OCI-LY3 (cell line): Measurements from ENCODE around the gene KLLN.

Experiments used
- H2AFZ ChIP-seq: fragments of 200-600, 300-600 bp; shearing (Covaris generic); 2 replicates; pipeline ENCODE4 v1.6.0; 2014; ENCODE audit warnings: antibody characterized with exemption, low read depth, low read length
- H3K27ac ChIP-seq: fragments of 200-600, 300-600 bp; sonication (generic); 2 replicates; pipeline ENCODE4 v1.5.1; 2014; ENCODE audit warnings: mild to moderate bottlenecking, low read length, moderate library complexity, mixed read lengths
- H3K27me3 ChIP-seq: fragments of 200-600, 300-600 bp; sonication (generic); 2 replicates; pipeline ENCODE4 v1.6.1; 2014; ENCODE audit warnings: low read depth, low read length, mixed read lengths
- H3K36me3 ChIP-seq: fragments of 200-600, 300-600 bp; sonication (generic); replicated peaks from 2 replicates; pipeline ENCODE3; 2014; ENCODE audit warnings: low read depth, low read length, mixed read lengths
- H3K4me1 ChIP-seq: fragments of 300-600, 200-600 bp; sonication (generic); 2 replicates; pipeline ENCODE4 v1.6.1; 2014; ENCODE audit warnings: low read length, mixed read lengths
- H3K4me2 ChIP-seq: fragments of 200-600, 300-600 bp; sonication (generic); 2 replicates; pipeline ENCODE4 v1.6.1; 2014; ENCODE audit warnings: low read length, mixed read lengths
- H3K4me3 ChIP-seq: fragments of 300-600, 200-600 bp; sonication (generic); 2 replicates; pipeline ENCODE4 v1.5.1; 2014; ENCODE audit warnings: antibody characterized with exemption, mild to moderate bottlenecking, low read length, moderate library complexity
- H3K79me2 ChIP-seq: fragments of 300-600, 200-600 bp; shearing (Covaris generic); 2 replicates; pipeline ENCODE4 v1.6.1; 2014; ENCODE audit warnings: mild to moderate bottlenecking, low read length, mixed read lengths
- H3K9ac ChIP-seq: fragments of 300-600, 200-600 bp; shearing (Covaris generic); 2 replicates; pipeline ENCODE4 v1.6.0; 2014; ENCODE audit warnings: mild to moderate bottlenecking, low read length, moderate library complexity
- H3K9me3 ChIP-seq: fragments of 200-600, 300-600 bp; shearing (Covaris generic); 2 replicates; pipeline ENCODE4 v1.6.1; 2014; ENCODE audit warnings: low read length, mixed read lengths; ENCODE audit not compliant: insufficient read depth
- H4K20me1 ChIP-seq: fragments of 200-600, 300-600 bp; sonication (generic); 2 replicates; pipeline ENCODE4 v1.6.1; 2016; ENCODE audit warnings: low read length, mixed read lengths; ENCODE audit not compliant: insufficient read depth
- CTCF ChIP-seq: fragments of 200-600, 300-600 bp; sonication (generic); IDR thresholded peaks from 2 replicates; pipeline ENCODE4 v1.5.1; 2014; ENCODE audit warnings: antibody characterized with exemption, low read length, low read depth
- EZH2phosphoT487 ChIP-seq: fragments of 200-600 bp; shearing (Covaris generic); IDR thresholded peaks from 2 replicates; pipeline ENCODE4 v1.6.1; 2018; ENCODE audit warnings: antibody characterized with exemption, mixed run types, low read depth

The KLLN gene

GRCh38 chr10:87819289-87819585, 44.1 kb downstream of the KLLN start:
- Histone ChIP-seq H3K36me3 (no peaks in the 10 kb centered on the region), H3K79me2 (peaks cover 38% of the 10 kb centered on the region), H3K27me3 (no peaks in the 10 kb centered on the region), H3K4me1 (peaks cover 23% of the 10 kb centered on the region), H2AFZ (no peak overlapping the region), H3K27ac (peak overlapping the region; percentile 95), H3K4me2 (peak overlapping the region; percentile 91), H4K20me1 (peaks cover 25% of the 10 kb centered on the region), H3K9me3 (no peaks in the 10 kb centered on the region), H3K9ac (peak overlapping the region; percentile 94; the same call in 1 of the 2 replicates), H3K4me3 (peak overlapping the region; percentile 99)
- TF ChIP-seq CTCF (no peak), EZH2phosphoT487 (no peak)

GRCh38 chr10:87818505-87819288, 44.6 kb downstream of the KLLN start:
- TF ChIP-seq EZH2phosphoT487: no peak
- TF ChIP-seq CTCF: peak; percentile 26
- Histone ChIP-seq H3K36me3 (peaks cover 3% of the 10 kb centered on the region), H3K9me3 (no peaks in the 10 kb centered on the region), H3K9ac (peak overlapping the region; percentile 94), H3K79me2 (peaks cover 43% of the 10 kb centered on the region), H2AFZ (peak overlapping the region; percentile 72), H3K27me3 (no peaks in the 10 kb centered on the region), H3K4me1 (peaks cover 23% of the 10 kb centered on the region), H3K4me2 (peak overlapping the region; percentile 91), H3K4me3 (peak overlapping the region; percentile 99), H3K27ac (peak overlapping the region; percentile 95), H4K20me1 (peaks cover 28% of the 10 kb centered on the region)

GRCh38 chr10:87817609-87818504, 45.5 kb downstream of the KLLN start, which contains the start of gene ATAD1:
Gene ATAD1 (minus strand): TSS chr10:87818226. CDS start chr10:87814599, 3,627 bp downstream.
- no peaks in the 10 kb centered on the region for H3K27me3 ChIP-seq
- H3K4me1 ChIP-seq: peaks cover 23% of the 10 kb centered on the region
- H3K27ac ChIP-seq: peak within 1 kb of the TSS; percentile 95
- H3K9ac ChIP-seq: peak within 1 kb of the TSS; percentile 94
- TF ChIP-seq EZH2phosphoT487 (no peak), CTCF (peak; percentile 33; the same call in 1 of the 2 replicates)
- no peaks in the 10 kb centered on the region for H3K9me3 ChIP-seq
- peaks cover 28% of the 10 kb centered on the region for H4K20me1 ChIP-seq
- H2AFZ ChIP-seq: peak within 1 kb of the TSS; percentile 72
- H3K4me2 ChIP-seq: peak within 1 kb of the TSS; percentile 91
- H3K4me3 ChIP-seq: peak within 1 kb of the TSS; percentile 99
- peaks cover 46% of the 10 kb centered on the region for H3K79me2 ChIP-seq
- peaks cover 3% of the 10 kb centered on the region for H3K36me3 ChIP-seq
